ENCODE data around the gene PTRHD1. TPM values are rescaled to one million over a fixed set of nuclear protein-coding genes. Genes with fewer than 3 reads are reported as not detected.

Gene PTRHD1
- total and polyA plus RNA-seq, 8 donors: 8.2 to 16.0 (median 11.9) TPM

DNA sequence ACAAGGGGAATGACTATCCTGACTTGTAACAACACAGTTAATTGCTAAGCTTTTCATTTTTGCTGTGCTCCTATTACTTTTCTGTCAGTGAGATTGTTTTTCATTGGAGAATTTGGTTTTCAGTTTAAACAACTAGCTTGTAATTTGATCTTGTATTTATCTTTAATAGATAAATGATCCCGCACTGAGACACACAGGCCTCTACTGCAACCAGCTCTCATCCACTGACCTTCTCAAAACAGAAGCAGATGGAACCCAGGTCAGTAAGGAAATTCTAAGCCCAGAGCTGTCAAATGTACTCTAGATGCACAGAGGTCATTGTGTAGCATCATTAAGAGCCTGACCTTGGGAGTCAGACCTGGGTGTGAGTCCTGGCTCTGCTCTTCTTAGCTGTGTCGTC, 30.7 kb downstream of the PTRHD1 start:
- H3K9me3 ChIP-seq: no peaks in the 10 kb centered on the region
- TF ChIP-seq, protein P1, sequence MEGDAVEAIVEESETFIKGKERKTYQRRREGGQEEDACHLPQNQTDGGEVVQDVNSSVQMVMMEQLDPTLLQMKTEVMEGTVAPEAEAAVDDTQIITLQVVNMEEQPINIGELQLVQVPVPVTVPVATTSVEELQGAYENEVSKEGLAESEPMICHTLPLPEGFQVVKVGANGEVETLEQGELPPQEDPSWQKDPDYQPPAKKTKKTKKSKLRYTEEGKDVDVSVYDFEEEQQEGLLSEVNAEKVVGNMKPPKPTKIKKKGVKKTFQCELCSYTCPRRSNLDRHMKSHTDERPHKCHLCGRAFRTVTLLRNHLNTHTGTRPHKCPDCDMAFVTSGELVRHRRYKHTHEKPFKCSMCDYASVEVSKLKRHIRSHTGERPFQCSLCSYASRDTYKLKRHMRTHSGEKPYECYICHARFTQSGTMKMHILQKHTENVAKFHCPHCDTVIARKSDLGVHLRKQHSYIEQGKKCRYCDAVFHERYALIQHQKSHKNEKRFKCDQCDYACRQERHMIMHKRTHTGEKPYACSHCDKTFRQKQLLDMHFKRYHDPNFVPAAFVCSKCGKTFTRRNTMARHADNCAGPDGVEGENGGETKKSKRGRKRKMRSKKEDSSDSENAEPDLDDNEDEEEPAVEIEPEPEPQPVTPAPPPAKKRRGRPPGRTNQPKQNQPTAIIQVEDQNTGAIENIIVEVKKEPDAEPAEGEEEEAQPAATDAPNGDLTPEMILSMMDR (IDR thresholded peaks at IDR 0.05): no peak
- no peak overlapping the region for H3K27ac ChIP-seq
- no peak overlapping the region for H3K4me3 ChIP-seq
- H3K4me1 ChIP-seq: no peaks in the 10 kb centered on the region
- 44 to 54% methylated on average over 2 of the region's 2 CpGs for WGBS, 2 donors
- FAIRE-seq: no peak
- no peak for DNase-seq
- no peaks in the 10 kb centered on the region for H3K27me3 ChIP-seq
- intact Hi-C loops (cut with DNase I): no loop called here
- no peak for ATAC-seq
- H3K36me3 ChIP-seq: peaks cover 0 to 46% (median 17%) of the 10 kb centered on the region in 3 donors

DNA sequence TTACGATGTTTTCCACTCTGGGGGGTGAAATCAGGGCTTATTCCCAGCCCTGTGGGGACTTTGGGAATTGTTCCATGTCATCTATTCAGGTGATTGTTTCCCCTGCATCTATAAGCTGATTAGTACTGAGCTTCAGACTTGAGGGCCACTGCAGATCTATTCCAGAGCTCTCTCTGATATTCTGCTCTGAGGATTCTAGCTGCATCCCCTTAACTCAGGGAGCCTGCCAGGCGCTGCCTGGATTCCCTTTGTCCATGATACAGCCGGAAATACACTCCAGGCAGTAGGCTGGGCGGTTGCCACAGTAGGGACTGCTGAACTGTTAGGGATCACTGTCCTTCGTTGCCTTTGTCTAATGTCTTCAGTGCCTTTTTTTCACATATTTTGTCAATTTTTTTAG, 31.3 kb downstream of the PTRHD1 start:
- TF ChIP-seq, protein P1 (IDR thresholded peaks at IDR 0.05): no peak
- Histone ChIP-seq H3K4me1 (no peaks in the 10 kb centered on the region), H3K9me3 (no peaks in the 10 kb centered on the region), H3K27me3 (no peaks in the 10 kb centered on the region), H3K4me3 (no peak overlapping the region), H3K36me3 (peaks cover 0 to 44% (median 17%) of the 10 kb centered on the region in 3 donors), H3K27ac (no peak overlapping the region)
- no peak for FAIRE-seq
- intact Hi-C loops (cut with DNase I): no loop called here
- 94% methylated on average over 5 of the region's 5 CpGs for WGBS, 2 donors
- DNase-seq: no peak
- ATAC-seq: no peak

DNA sequence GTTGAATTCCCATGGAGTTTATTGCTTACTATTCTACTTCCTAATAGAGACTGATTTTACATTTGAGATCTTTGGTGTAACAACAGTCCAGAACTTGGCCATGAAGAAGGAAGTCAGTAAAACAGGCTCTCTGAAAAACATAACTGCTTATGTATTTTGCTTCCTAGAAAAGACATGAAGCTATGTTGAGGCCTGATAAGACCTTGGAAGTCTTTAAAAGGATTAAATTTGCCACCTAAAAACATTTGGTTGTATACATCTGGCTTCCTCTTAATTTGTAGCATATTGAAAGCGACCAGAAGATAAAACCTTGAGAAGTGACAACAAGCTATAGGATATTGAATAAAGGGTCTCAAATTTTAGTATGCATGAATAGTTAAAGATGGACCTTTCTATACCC, 36.4 kb downstream of the PTRHD1 start:
- ATAC-seq: no peak

DNA sequence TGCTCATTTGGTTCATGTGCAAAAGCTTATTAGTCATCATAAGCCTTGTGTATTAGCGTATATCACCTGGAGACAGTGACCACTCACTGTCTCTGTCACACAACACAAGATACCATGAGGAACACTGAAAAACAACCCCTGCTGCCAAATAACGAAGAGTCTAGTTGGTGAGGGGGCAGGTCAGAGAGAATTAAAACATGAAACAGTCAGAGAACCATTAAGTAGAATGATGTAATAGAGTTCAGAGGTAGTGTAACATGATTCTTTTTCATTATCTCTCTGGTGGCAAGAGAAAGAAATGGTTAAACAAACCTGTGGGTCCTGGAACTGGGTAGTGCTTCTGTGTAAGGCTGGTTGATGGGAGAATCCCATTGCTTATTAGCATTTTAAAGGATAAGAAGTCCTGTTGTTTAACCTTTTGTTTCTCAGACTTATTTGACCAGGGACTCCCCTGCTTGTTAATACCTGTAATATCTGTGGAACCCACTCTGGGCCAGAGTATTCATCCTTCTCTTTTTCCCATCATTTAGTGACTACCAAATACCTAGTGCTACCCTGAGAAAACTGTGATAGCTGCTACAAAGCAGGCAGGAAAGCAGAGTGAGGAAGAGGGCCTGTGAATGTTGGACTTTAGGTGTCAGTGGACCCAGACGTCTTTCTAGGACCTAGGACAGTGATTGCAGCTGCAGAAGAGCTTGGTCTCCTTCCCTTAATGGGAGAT, 38.0 kb downstream of the PTRHD1 start:
- Histone ChIP-seq H3K27me3 (peaks cover 0 to 1% (median 0%) of the 10 kb centered on the region in 4 donors), H3K27ac (no peak overlapping the region), H3K4me1 (no peaks in the 10 kb centered on the region), H3K9me3 (no peaks in the 10 kb centered on the region), H3K4me3 (no peak overlapping the region), H3K36me3 (peaks cover 0 to 49% (median 21%) of the 10 kb centered on the region in 3 donors)
- DNase-seq (no peak), FAIRE-seq (no peak), ATAC-seq (no peak)
- 88 to 90% methylated on average over 3 of the region's 3 CpGs for WGBS, 2 donors
- intact Hi-C loops (cut with DNase I): no loop called here
- TF ChIP-seq, protein P1 (IDR thresholded peaks at IDR 0.05): no peak

More for the DNA sequence above, 36.4 kb downstream of the PTRHD1 start:
- Histone ChIP-seq H3K27ac (no peak overlapping the region), H3K4me1 (no peaks in the 10 kb centered on the region), H3K27me3 (no peaks in the 10 kb centered on the region), H3K36me3 (peaks cover 0 to 54% (median 21%) of the 10 kb centered on the region in 3 donors), H3K9me3 (no peaks in the 10 kb centered on the region), H3K4me3 (no peak overlapping the region)
- WGBS, 2 donors: 95 to 96% methylated on average over 1 of the region's 1 CpG
- DNase-seq: no peak
- intact Hi-C loops (cut with DNase I): no loop called here
- TF ChIP-seq, protein P1 (IDR thresholded peaks at IDR 0.05): no peak
- no peak for FAIRE-seq

DNA sequence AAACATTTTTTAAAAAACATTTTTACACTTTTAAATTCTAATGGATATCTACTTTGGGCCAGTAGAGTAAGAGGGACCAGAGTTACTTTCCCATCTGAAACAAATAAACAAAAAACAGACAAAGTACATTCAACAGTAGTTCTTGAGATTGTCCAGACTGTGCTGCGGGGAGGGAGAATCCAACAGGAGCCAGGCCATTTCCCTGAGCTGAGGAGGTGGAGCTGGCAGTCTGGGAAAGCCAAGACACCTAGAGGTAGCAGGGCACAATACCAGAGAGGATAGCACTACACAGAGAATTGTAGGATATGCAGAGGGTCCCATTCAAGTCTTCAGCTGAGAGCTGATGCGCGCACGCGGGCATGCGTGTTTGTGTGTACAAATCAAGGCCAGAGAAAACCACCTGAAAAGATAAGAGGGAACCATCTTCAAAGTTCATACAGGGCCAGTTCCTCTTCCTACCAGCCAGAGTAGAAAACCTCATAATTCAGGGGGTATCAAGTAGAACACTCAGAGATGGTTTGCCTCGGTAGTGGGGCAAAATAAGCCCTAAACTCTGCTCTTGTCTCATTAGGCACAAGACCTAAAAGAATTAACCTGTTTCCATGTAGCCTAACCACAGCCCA, 44.0 kb downstream of the PTRHD1 start:
- DNase-seq (no peak), ATAC-seq (no peak), FAIRE-seq (no peak)
- 94 to 95% methylated on average over 7 of the region's 7 CpGs for WGBS, 2 donors
- Histone ChIP-seq H3K4me3 (no peak overlapping the region), H3K4me1 (no peaks in the 10 kb centered on the region), H3K9me3 (no peaks in the 10 kb centered on the region), H3K27me3 (peaks cover 0 to 2% (median 0%) of the 10 kb centered on the region in 4 donors), H3K27ac (no peak overlapping the region), H3K36me3 (peaks cover 0 to 20% (median 15%) of the 10 kb centered on the region in 3 donors)
- intact Hi-C loops (cut with DNase I): no loop called here
- TF ChIP-seq, protein P1 (IDR thresholded peaks at IDR 0.05): no peak

Data from pancreas (tissue), 10 donors.